Stimulated activated CD8-positive, alpha-beta memory T cell treated with anti-CD3 and anti-CD28 coated beads, Interleukin-7, amount 100 ng/mL, for 1 hour (primary cell): ENCODE data around the gene ELMO1.
A peak's percentile ranks its signal among the peaks of the same experiment; 100 is the strongest.
"Not testable (repeated sequence)": the region's sequence is repeated elsewhere in the genome, so short reads cannot be mapped to it uniquely, and the experiment has no call there.

ENCODE experiments used
- DNase-seq, 2 donors: peaks; one replicate each; pipeline ENCODE4 v3.0.0-alpha.2; 2020; ENCODE audit warnings: low read depth in 2 of 2

The ELMO1 gene

DNA sequence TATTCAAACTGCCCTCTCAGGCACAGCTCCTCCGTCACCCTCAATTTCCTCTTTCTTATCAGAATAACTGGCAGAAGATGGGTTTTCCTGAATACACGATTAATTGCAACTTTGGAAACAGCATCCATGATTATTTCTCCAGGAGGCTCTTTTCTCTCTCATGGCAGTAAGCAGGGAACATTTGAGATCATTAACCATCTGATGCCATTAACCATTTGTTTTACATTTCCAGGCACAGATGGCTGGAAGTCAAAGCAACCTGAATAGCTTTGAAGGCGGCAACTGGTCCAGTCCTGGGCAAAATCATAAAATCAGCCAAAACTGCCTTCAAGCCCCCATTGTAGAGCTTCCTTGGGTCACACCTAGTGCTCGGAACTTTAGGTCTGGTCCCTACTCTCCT is 434.9 kb downstream of the ELMO1 start:
- DNase-seq, result no peak

DNA sequence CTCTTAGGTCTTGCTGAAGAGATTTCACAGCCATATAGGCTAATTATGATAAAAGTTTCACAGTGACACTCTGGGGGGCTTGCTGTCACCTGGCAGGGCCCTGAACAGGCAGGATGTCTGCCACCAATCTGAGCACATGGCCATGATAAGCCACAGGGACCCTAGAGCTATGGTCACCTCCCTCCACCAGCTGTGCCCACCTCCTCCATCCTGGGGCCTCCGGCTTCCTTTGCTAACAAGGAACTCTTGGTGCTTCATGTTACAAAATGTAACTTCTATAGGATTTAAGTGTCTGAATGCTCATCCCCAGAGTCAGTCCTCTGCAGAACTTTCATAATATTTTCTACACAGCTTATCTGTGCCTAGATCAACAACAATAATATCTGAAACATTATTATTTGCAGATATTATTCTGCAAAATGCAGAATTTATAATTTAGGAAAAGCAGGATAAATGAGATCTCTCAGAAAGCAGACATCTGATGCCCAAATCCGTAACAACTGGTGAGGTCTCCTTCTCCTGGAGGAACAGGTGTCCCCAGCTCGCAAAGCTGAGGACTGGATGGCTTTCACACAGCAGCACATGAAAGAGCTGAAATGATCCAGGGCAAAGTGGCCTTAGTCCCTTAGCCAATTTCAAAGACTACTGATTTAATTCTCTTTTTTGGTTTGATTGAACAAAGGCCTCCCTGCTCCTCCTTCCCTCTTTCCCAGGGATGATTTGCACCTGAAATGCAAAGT is 437.3 kb downstream of the ELMO1 start:
- DNase-seq, result no peak

DNA sequence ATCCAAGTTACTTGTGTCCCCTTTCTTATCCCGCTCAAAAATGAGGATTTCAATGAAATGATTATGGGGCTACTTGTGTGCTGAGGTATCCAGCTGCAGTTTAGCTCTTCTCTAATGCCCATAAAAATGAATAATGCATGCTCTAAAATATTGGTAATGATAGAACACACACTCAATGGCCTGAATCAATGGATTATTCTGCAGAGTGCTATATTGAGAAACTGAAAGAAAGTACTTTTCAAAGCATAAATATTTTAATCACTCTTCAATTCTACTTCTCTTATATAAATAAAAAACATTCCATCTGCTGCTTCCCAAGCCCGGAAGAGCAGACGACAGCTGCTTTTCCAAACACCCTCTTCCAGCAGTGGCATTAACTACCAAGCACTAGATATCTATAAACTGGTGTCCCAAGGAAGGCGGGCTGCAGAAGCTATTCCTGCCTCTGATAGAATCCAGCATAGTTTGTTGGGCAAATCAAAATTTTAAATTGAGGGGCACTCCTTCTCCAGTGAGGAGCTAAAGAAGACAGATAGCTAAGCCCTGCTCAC is 439.5 kb downstream of the ELMO1 start:
- DNase-seq, result no peak

DNA sequence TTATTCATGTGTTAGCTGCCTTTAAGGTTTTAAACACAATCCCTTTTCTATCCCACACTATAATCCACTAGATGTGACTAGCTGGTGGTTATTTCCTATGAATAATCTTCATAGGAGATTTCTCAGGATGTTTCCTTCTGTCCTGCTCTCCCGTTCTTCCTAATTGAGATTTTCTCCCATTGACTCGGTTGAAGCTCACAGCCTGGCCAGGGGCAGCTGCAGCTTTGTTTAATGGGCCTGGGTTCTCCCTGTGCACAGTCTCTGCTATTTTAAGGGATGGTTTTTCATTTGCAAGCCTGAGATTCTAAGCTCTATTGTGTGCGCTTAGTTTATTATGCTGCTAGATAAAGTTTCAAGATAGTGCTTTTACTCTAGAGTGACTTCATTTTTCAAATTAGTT is 441.0 kb downstream of the ELMO1 start:
- DNase-seq, result no peak

DNA sequence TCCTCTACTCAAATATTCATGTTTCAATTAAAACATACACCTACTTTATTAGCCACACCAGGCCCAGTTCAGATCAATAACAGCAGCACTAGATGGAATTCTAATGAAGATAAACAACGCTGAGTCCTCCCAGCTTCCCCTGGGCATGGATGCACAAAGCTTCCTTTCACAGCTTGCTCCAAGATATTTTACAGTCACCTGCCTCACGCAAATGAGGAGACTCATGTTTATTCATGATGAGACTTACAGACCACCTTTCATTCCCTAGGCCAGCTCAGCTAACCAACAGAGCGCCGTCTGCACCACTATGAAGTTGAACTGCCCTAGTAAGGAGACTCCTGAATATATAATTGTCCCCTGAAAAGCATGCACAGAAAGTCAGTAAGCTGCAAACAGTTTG is 441.4 kb downstream of the ELMO1 start:
- no peak for DNase-seq

DNA sequence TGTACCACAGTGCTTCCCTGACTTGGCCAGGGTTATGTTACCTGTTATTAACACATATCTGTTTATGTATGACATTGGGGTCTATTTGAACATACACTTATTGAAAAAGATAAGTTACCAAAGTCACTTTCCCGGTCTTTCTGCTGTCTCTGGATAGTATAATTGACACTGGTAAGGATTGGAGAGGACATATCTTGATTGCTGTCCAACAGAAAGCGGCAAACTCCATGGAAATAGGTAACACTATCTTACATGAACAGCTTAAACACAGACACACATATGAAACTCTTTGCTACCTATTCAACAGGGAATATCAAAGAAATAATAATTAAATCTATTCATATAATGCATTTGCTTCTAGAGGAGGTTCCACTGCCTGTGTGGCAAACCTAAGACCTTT is 441.9 kb downstream of the ELMO1 start:
- no peak for DNase-seq

DNA sequence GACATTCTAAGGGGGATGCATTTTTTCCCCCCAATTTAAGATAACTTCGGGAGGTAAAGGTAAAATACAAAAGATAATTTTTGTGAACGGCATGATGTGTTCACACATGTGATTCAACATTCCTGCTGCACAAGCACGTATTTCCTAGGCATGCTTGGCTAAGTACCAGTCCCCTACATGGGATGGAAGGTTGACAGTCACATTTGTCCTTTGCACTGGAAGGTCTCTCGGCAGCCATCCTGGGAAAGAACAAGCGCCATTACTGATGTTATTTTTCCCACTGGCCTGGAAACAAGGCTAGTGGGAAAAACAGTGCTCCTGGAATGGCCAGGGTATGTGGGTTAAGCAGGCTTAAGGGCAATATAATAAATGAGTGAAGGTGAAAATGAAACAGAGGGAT is 448.2 kb downstream of the ELMO1 start:
- DNase-seq, result no peak

DNA sequence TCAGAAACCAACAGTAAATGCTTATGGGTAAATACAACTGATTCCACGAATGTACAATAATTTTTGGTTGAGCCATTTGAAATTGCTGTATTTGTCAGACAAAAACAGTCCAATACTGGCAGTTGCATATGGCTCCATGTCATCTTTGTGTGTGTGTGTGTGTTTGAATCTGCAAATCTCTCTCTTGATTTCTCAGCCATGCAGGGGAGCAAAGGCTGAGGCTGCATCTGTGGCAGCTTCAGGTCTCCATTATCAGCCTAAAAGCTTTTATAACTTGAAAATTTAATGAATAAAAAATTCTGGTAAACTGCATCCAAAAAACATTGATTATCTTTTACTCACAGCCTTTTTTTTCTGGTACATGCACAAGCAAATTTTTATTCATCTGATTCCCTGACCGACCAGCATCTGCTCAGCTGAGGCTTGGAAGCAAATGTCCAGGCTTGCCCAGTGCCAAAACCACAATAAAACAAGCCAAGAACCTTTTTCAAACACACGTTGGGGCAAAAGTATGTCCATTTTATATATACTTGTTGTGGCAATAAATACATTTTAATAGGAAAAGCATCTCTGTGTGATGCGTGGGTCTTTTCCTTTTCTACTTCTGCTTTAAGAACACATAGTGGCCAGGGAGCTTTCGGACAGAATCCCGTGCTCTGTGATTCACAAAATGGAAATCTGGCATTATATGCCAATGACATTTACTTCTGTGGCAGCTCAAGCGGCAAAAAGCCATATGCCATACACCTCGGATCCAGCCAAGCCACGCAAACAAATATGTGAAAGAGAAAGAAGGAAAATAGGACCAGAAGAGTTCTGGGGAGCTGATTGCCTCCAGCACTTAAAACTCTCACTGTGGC is 448.8 kb downstream of the ELMO1 start:
- DNase-seq, result no peak

DNA sequence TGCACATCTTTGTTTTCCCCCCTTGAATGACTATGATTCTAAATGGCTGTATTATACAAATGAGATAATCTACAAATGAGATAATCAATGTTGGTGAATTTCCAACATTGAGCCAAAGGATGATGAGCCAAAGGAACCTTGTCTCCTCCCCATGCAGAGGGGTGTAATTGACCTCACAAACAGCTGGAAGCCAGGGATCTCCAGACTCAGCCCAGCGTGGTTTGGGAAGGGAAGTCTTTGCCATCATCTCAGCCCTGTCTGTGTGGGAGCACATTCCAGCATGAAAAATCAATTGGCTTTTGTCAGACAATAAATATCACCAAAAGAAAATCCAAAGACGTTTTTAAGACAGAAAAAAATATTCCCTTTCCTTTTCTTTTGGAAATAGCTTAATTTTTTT is 452.9 kb downstream of the ELMO1 start:
- no peak for DNase-seq

DNA sequence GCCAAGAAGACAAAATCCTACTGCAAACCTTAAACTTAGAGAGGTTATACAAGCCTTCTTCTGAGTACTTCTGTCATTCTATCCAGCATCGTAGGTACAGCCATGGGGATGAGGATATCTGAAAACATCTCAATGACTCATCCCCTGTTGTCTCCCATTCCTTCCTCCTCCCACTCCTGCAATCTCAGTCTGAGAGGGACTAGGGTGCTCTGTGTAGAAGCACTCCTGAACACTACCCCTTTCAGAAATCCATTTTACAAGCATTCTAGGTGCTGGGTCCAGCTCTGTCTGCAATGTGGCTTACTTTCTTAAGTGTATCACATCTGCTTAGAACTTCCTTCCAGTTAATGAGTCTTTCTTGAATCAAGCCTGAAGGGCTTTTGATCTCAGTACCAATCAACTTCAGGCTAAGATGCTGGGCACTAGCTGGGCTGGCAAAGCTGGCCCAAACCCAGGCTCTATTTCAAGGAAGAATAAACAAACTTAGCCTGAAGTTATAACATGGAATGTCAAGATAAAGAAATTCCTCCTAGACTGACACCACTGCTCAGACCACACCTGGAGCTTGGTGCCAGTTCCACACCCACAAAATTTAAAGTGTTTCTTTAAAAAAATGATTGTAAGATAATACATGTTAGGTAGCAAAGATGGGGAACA is 454.1 kb downstream of the ELMO1 start:
- DNase-seq, result no peak

DNA sequence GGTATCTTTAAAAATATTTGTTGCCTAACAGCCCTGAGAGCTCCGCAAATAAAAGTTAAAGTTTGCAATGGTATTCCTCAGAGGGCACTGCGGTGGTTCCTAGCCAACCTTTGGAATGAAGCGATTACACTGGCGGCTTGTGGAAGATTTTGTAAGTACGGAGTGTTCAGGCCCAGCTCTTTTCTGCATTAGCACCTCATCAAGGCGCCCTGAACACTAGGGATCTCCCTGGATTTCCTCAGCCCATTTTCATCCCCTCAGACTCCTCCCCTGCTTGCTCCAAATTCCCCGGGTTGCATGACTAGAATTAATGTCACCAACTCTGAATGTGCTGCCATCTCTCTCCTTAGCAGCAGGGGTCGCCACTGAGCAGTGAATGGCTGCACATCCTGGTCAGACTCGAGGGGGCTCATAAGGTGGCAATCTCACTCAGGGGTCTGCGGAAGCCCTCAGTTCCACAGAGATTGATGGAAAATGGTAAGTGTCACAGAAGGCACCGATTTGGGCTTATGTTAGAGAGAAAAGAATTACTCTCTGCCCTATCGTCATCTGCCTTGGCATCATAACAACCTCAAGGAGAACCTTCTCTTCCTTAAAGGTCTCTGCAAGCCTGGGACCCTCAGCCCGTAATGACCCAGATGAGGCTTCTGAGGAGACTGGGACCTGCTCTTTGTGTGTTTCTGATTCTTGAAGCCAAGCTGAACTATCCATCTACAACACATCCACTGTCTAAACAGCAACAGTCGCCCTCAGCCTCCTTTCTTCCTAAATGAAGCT is 461.5 kb downstream of the ELMO1 start:
- DNase-seq, result peak; percentile 7 to 31

DNA sequence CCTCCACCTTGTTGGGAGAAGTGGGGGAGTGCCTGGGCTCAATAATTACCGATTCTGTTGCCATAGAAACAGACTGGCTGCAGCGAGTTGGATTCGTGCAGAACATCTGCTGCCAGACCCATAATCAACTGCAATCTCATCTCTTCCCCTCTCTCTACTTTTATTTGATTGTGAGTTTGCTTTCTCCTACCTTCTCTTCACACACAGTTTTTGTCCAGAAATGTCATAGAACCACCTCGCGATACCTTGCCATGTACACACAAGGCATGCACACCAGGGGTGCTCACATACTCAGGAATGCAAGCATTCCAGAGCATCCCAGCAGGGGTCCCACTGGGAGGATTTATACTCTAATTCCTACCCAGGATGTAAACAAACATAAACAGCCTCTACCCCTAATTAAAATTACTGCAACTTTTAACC is 462.1 kb downstream of the ELMO1 start:
- DNase-seq, result no peak

DNA sequence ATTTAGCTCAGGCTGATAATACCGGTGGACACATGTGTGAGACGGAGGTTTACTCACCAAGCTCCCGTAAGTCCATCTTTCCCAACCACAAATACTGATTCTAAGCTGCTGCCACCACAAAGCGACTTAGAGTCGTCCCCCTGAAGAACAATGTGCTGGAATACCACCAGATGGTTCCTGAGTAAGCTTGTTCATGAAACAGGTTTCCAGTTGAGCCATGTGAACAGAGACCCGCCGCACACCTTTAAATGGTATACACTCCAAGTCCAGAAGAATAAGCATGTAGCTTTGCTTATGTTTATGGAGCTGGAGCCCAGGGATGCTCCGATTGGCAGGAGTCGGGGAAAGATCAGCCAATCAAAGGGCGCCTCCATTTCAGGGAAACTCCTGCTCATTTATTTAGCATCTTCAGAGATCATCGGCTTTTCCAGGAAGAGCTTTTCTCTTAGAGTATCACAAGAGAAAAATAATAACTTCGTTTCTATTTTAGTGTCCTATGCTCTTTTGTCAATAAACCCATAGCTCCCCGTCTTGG is 462.7 kb downstream of the ELMO1 start:
- DNase-seq, result no peak

DNA sequence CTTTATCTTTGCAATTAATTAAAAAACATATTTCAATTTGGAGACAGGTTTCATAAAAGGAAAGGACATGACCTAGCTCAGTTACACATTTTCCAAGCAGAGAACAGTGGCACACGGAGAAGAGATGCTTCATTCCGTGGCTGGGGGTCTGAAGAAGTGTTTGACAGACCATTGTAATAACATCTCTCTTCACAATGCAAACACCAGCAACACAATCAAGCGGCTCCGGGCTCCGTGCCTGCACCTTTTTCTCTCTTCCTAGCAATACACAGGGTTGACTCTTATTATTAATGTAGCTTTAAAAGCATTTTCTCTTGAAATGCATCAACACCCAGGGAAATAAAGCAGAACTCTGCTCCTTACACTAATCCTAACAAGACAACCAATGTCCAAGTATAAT is 463.3 kb downstream of the ELMO1 start:
- no peak for DNase-seq

DNA sequence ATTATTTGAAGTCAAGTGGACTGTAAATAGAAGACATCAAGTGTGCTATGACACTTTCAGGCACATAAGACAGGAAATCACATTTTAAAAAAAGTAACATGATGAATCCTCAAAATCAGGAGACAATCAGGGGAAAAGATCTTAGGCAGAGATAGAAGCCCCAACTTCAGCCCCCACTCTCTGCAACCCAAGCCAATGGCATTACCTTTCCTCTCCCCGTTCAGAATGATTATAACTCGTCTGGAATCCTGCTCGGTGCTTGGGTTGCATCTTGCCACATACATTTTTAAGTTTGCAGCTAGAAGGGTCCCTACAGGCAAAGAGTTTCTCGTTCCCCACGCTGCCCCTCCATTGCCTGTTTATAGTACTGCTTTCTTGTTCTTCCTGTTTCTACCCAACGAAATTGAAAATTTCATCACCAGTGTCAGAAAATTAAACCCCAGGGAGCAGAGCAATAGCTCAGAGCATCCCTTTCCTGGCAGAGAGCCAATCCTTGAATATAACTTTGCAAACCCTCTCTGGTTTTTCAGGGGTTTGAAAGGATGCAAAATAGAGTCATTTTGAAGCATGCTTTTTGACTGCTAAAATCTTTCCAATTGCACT is 463.9 kb downstream of the ELMO1 start:
- DNase-seq, result no peak

DNA sequence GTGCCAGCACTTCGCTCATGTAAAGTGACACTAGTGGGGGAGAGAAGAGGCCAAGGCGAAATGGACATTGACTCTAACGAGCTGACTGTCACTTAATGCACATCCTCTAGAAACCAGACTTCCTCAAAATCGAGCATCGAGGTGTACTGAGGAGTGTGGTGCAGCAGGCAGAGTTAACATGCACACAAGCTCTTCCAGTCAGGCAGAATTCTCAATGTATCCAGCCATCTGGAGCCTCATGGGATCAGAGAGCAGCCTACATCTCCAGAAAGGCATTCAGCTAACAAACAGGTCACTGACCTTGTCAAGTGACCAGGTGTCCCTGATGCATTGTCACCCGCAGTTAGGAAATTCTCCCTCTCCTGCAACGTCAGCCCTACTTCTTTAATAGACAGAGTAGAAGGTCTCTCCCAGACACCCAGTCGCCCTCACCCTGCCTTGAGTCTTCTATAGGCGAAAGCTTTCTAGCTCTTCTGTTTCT is 464.6 kb downstream of the ELMO1 start:
- no peak for DNase-seq

DNA sequence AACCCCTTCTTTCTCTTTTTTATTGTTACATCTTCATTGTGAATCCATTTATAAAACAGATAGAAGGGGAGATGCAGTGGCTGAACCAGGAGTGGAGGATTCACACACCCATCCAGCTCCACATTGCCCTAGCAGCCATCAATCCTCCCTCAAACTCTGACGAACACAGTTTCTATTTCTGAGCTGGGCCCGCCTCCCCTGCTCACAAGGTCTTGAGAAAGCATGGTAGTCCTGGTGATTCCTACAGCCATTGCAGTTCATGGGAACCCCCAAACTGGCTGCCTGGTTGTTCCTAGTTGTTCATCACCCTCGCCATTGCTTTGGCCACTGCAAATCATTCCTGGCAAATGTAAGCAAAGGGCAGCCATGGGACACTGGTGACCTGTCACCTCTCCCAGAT is 465.9 kb downstream of the ELMO1 start:
- no peak for DNase-seq

DNA sequence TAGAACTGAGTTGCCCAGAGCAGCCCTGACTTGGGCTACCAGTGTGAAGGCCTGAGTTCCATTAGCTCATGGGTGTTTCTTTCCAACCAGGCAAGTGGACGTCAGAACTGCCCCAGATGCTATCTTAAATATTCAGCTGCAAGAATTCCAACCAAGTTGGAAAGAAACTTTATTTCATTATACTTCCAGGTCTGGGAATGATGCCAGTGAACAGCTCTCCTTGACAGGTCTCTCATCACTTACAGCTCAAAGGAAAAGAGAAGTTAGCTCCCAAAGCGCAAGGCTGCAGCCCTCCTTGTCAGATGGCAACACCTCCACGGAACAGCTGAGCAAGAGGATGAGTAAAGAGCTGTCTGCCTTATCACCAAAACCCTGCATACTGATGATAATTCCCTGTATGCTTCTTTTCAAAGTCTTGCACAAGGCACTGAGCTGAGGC is 468.8 kb downstream of the ELMO1 start:
- no peak for DNase-seq

DNA sequence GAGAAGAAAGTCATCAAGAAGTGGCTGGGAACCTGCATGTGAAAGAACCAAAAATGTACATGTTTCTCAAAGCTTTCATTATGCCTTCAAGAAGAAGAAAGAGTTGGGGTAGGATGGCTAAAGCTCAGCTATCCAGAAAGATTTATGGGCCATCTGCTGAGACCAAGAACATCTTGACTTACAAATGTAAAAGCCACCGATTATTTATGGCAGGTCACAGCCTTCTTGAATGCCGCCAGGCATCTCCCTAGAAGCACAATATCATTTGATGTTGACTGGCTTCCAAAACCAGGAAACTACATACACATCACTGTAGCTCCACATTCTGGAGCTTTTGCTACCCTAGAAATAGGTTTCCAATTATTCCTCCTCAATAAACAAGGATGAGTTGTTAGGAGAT is 470.2 kb downstream of the ELMO1 start:
- no peak for DNase-seq

DNA sequence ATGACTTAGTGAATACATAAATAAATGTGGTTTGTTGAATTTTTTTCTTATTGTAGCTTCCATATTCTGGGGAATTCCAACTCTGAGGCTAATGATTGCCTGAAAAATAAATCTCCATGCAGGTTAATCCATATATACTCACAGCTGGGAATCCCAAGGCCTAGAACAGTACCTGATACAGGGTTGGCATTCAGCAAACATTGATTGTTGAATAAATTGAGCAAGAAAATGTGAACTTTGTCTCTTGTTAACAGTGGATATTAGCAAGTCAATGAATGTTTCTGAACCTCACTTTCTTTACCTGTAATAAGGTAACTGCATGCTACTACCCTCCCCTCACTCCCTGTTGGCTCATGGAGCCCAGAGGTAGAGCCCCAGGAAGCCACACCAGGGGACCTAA is 470.8 kb downstream of the ELMO1 start:
- DNase-seq, result no peak

DNA sequence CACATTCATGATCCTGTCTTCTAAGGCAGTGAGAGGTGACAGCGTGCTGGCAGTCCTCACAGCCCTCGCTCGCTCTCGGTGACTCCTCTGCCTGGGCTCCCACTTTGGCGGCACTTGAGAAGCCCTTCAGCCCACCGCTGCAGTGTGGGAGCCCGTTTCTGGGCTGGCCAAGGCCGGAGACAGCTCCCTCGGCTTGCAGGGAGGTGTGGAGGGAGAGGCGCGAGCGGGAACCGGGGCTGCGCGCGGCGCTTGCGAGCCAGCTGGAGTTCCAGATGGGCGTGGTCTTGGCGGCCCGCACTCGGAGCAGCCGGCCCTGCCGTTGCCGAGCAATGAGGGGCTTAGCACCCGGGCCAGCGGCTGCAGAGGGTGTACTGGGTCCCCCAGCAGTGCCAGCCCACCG is 475.1 kb downstream of the ELMO1 start:
- not testable (repeated sequence) for DNase-seq
